Measurements from ENCODE around the gene KCNQ5. TPM values are rescaled to one million over a fixed set of nuclear protein-coding genes. Genes with fewer than 3 reads are reported as not detected.

Gene KCNQ5
- polyA plus RNA-seq, 1 donor (not counting 4 experiments of a cell fraction or from before 2014, with no cell fraction given) = 3.4 TPM

DNA sequence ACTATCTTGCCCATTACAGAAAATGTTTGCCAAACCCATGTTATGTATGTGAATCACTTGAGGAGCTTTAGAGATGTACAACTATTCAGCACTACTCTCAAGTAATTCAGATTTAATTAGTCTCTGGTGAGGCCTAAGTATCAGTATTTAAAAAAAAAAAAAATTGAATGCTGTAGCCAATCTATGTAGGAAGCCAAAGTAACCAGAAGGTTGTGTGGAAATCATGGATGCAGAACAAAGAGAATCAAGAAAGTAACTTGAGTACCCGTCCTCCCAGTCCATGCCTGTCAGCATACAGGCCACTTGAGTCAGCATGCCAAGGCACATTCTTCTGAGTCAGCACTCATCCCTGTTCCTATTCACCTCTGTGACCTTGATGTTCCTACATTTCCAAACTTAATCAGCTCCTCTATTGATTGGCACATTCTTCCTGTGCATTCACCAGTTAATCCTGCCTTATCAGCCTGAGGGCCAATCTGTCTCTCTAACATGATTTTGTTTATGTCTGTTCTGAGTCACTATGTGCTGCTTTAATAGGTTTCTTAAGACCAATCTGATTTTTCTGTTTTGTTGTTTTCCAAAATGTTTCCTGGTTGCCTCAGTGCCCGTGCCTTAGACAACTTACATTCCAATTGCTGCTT, 165.6 kb downstream of the KCNQ5 start:
- H3K36me3 ChIP-seq (ENCODE audit: control insufficient read depth in 2 of 2, extremely low read depth in 1 of 2, insufficient read depth in 2 of 2, low read length in 2 of 2) = no peaks in the 10 kb centered on the region
- peak overlapping the region; percentile 80 for H3K9ac ChIP-seq (ENCODE audit: control insufficient read depth, extremely low read depth, insufficient read depth, low read length)
- H3K9me3 ChIP-seq (ENCODE audit: control insufficient read depth, low read depth, low read length) = no peaks in the 10 kb centered on the region
- no peak overlapping the region for H2AFZ ChIP-seq (ENCODE audit: control insufficient read depth, low read length)
- TF ChIP-seq EZH2 (IDR thresholded peaks at IDR 0.05; ENCODE audit: low read length) = no peak
- TF ChIP-seq CTCF (optimal IDR thresholded peaks at IDR 0.05 in 1 of 3, IDR thresholded peaks at IDR 0.05 in 1 of 3, conservative IDR thresholded peaks at IDR 0.05 in 1 of 3; ENCODE audit: extremely low read depth in 1 of 3, insufficient read depth in 2 of 3, low read length in 3 of 3) = no peak
- dilution Hi-C loops (cut with MboI; ENCODE audit: extremely low pct_ligation_motif_present, low sequenced_read_pairs) = no loop called here
- H3K9me1 ChIP-seq (ENCODE audit: control insufficient read depth, extremely low read depth, insufficient read depth, low read length) = no peaks in the 10 kb centered on the region
- H3K4me2 ChIP-seq (ENCODE audit: control insufficient read depth, extremely low read depth, insufficient read depth, low read depth, low read length) = peak overlapping the region; percentile 87
- DNase-seq (ENCODE audit: low read depth, low spot score) (peak; percentile 97), FAIRE-seq (peak; percentile 100)
- peak overlapping the region; percentile 98 for H3K27ac ChIP-seq (ENCODE audit: control insufficient read depth, insufficient read depth, low read length)
- peaks cover 3% of the 10 kb centered on the region for H3K79me2 ChIP-seq (ENCODE audit: control insufficient read depth, insufficient read depth, low read length)
- peak overlapping the region in 2 of 3 experiments; percentile 36 to 39 for H3K4me3 ChIP-seq (ENCODE audit: control insufficient read depth in 2 of 3, extremely low read depth in 1 of 3, insufficient read depth in 2 of 3, low read depth in 1 of 3, low read length in 3 of 3)
- H4K20me1 ChIP-seq (ENCODE audit: control insufficient read depth, extremely low read depth, insufficient read depth, low read length) = no peaks in the 10 kb centered on the region
- H3K4me1 ChIP-seq (ENCODE audit: control insufficient read depth, extremely low read depth, insufficient read depth, low read length) = peaks cover 41% of the 10 kb centered on the region
- no peaks in the 10 kb centered on the region for H3K27me3 ChIP-seq (ENCODE audit: control insufficient read depth, extremely low read depth, insufficient read depth, low read length)

GRCh38 chr6:72788188-72788587, 166.3 kb downstream of the KCNQ5 start:
- TF ChIP-seq EZH2 (IDR thresholded peaks at IDR 0.05; ENCODE audit: low read length) (no peak), CTCF (optimal IDR thresholded peaks at IDR 0.05 in 1 of 3, IDR thresholded peaks at IDR 0.05 in 1 of 3, conservative IDR thresholded peaks at IDR 0.05 in 1 of 3; ENCODE audit: extremely low read depth in 1 of 3, insufficient read depth in 2 of 3, low read length in 3 of 3) (no peak)
- no peaks in the 10 kb centered on the region for H3K27me3 ChIP-seq (ENCODE audit: control insufficient read depth, extremely low read depth, insufficient read depth, low read length)
- no peaks in the 10 kb centered on the region for H3K9me3 ChIP-seq (ENCODE audit: control insufficient read depth, low read depth, low read length)
- H2AFZ ChIP-seq (ENCODE audit: control insufficient read depth, low read length) = no peak overlapping the region
- H3K4me2 ChIP-seq (ENCODE audit: control insufficient read depth, extremely low read depth, insufficient read depth, low read depth, low read length) = peak overlapping the region; percentile 87
- no peaks in the 10 kb centered on the region for H3K9me1 ChIP-seq (ENCODE audit: control insufficient read depth, extremely low read depth, insufficient read depth, low read length)
- no peaks in the 10 kb centered on the region for H4K20me1 ChIP-seq (ENCODE audit: control insufficient read depth, extremely low read depth, insufficient read depth, low read length)
- H3K79me2 ChIP-seq (ENCODE audit: control insufficient read depth, insufficient read depth, low read length) = peaks cover 3% of the 10 kb centered on the region
- FAIRE-seq = peak; percentile 34
- H3K27ac ChIP-seq (ENCODE audit: control insufficient read depth, insufficient read depth, low read length) = peak overlapping the region; percentile 98
- H3K4me3 ChIP-seq (ENCODE audit: control insufficient read depth in 2 of 3, extremely low read depth in 1 of 3, insufficient read depth in 2 of 3, low read depth in 1 of 3, low read length in 3 of 3) = peak overlapping the region in 2 of 3 experiments; percentile 36 to 39
- dilution Hi-C loops (cut with MboI; ENCODE audit: extremely low pct_ligation_motif_present, low sequenced_read_pairs) = no loop called here
- H3K4me1 ChIP-seq (ENCODE audit: control insufficient read depth, extremely low read depth, insufficient read depth, low read length) = peaks cover 37% of the 10 kb centered on the region
- H3K36me3 ChIP-seq (ENCODE audit: control insufficient read depth in 2 of 2, extremely low read depth in 1 of 2, insufficient read depth in 2 of 2, low read length in 2 of 2) = no peaks in the 10 kb centered on the region
- peak overlapping the region; percentile 80 for H3K9ac ChIP-seq (ENCODE audit: control insufficient read depth, extremely low read depth, insufficient read depth, low read length)
- DNase-seq (ENCODE audit: low read depth, low spot score) = peak; percentile 73

Measured in keratinocyte (primary cell).